Testis (tissue), 3 donors: ENCODE results near the gene CUX1. TPM values are rescaled to one million over a fixed set of nuclear protein-coding genes. Genes with fewer than 3 reads are reported as not detected.
"Not testable (repeated sequence)": the region's sequence is repeated elsewhere in the genome, so short reads cannot be mapped to it uniquely, and the experiment has no call there.

Experiments used
- DNase-seq: peaks from one replicate; pipeline ENCODE4 v3.0.0-alpha.2; 2019
- H3K27ac ChIP-seq, 2 donors: fragments of 200-600 bp; sonication (generic); one replicate each; pipeline ENCODE4 v1.5.1; 2019
- H3K27me3 ChIP-seq: fragments of 200-600 bp; sonication (generic); one replicate; pipeline ENCODE4 v1.5.1; 2019
- H3K36me3 ChIP-seq: fragments of 200-600 bp; sonication (generic); one replicate; pipeline ENCODE4 v1.5.1; 2017; ENCODE audit warnings: low read depth; ENCODE audit errors: missing control alignments
- H3K4me1 ChIP-seq: fragments of 200-600 bp; sonication (generic); one replicate; pipeline ENCODE4 v1.5.1; 2019
- H3K4me3 ChIP-seq, 2 donors: fragments of 200-600 bp; sonication (generic); one replicate each; pipeline ENCODE4 v1.5.1; 2017 to 2019
- H3K9me3 ChIP-seq: fragments of 200-600 bp; sonication (generic); one replicate; pipeline ENCODE4 v1.5.1; 2017
- CTCF ChIP-seq, 3 experiments: fragments of 450-650 bp in 2 of 3; fragments of 200-600 bp in 1 of 3; sonication (generic) in 1 of 3; IDR thresholded peaks; one replicate each; pipeline ENCODE4 v1.5.1; 2016 to 2019; ENCODE audit warnings: antibody characterized with exemption in 3 of 3, mild to moderate bottlenecking in 2 of 3, moderate library complexity in 1 of 3
- POLR2A ChIP-seq: fragments of 450-650 bp; IDR thresholded peaks from one replicate; pipeline ENCODE4 v1.6.1; 2017; ENCODE audit warnings: antibody characterized with exemption, mild to moderate bottlenecking, moderate library complexity
- WGBS, 2 donors: methylation state at CpG; one replicate each; pipeline ENCODE4 v1.1.5; 2018; 5-methylcytosine and 5-hydroxymethylcytosine counted together
- intact Hi-C: fragments of 100-400 bp; cut with DNase I; formaldehyde crosslinking; loops from one replicate; pipeline ENCODE4 v1.15.1; 2023; ENCODE audit warnings: low total_unique reads
- polyA plus RNA-seq: library from polyadenylated mRNA; stranded (reverse); fragments of 350-450 nt; fragmentation: Illumina TruSeq; extraction: RNeasy Lipid Tissue Mini Kit (QIAGEN cat#74804); gene quantifications from one replicate; pipeline ENCODE4 v1.2.3, GENCODE V29; 2014; ENCODE audit warnings: low read depth, low replicate concordance; ENCODE audit not compliant: insufficient read depth
- total RNA-seq, 2 donors: library from RNA; depleted of rRNA; stranded (reverse); fragments of >200 nt; gene quantifications; one replicate each; pipeline ENCODE4 v1.2.3, GENCODE V29; 2016

CUX1 gene
- total and polyA plus RNA-seq, 3 donors from 2014 or later = 30.8 to 46.3 (median 43.1) TPM

DNA sequence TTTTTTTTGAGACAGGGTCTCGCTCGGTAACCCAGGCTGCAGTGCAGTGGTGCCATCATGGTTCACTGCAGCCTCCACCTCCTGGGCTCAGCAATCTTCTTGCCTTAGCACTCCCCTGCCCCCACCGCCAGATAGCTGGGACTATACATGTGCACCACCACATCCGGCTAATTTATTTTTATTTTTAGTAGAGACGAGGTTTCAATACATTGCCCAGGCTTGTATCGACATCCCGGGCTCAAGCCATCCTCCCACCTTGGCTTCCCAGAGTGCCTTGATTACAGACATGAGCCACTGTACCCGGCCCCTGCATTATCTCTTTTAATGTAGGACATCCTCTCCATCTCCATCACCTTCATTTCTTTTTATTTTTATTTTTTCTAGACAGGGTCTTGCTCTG, 213.3 kb downstream of the CUX1 start:
- no peak overlapping the region for H3K4me3 ChIP-seq
- TF ChIP-seq POLR2A (no peak), CTCF (IDR thresholded peaks at IDR 0.05) (no peak)
- H3K36me3 ChIP-seq = no peaks in the 10 kb centered on the region
- 87 to 91% methylated on average over 8 of the region's 8 CpGs for WGBS, 2 donors
- H3K4me1 ChIP-seq = no peaks in the 10 kb centered on the region
- no peaks in the 10 kb centered on the region for H3K9me3 ChIP-seq
- no peaks in the 10 kb centered on the region for H3K27me3 ChIP-seq
- H3K27ac ChIP-seq = no peak overlapping the region
- DNase-seq = no peak
- intact Hi-C loops = no loop called here

- no peak for DNase-seq
- no peaks in the 10 kb centered on the region for H3K4me1 ChIP-seq
- H3K27me3 ChIP-seq = no peaks in the 10 kb centered on the region
- H3K9me3 ChIP-seq = no peaks in the 10 kb centered on the region
- H3K36me3 ChIP-seq = no peaks in the 10 kb centered on the region
- intact Hi-C loops = no loop called here
- no peak overlapping the region for H3K27ac ChIP-seq
- TF ChIP-seq POLR2A = no peak
- TF ChIP-seq CTCF (IDR thresholded peaks at IDR 0.05) = no peak
- no peak overlapping the region for H3K4me3 ChIP-seq
- whole genome bisulfite sequencing, 2 donors = 75 to 93% methylated on average over 5 of the region's 5 CpGs
Observed at GRCh38 chr7:102036958-102037357, 219.5 kb downstream of the CUX1 start.

- Histone ChIP-seq H3K27me3 (no peaks in the 10 kb centered on the region), H3K36me3 (no peaks in the 10 kb centered on the region), H3K27ac (no peak overlapping the region), H3K4me1 (no peaks in the 10 kb centered on the region), H3K4me3 (no peak overlapping the region), H3K9me3 (no peaks in the 10 kb centered on the region)
- intact Hi-C loops = no loop called here
- no peak for DNase-seq
- WGBS, 2 donors = 98 to 99% methylated on average over 11 of the region's 11 CpGs
- no peak for TF ChIP-seq CTCF (IDR thresholded peaks at IDR 0.05)
Observed at GRCh38 chr7:102039706-102040105, 222.3 kb downstream of the CUX1 start.

DNA sequence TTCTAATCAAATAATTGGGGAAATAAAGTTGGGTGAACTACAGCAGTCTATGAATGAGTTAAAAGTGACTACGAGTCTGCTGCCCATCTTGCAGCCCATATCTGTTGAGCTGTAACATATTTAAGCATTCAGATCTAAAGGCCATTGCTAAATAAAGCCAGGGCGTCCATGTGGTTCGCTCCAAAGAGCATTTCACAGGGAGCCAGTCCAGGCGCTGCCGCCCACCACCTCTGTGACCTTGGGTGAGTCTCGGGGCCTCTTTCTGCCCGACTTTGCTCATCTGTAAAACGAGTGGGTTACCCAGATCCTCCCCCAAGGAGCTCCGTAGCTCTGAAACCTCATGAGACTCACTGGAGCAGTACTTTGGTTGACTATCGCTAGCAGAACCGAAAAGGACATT, 223.1 kb downstream of the CUX1 start:
- no peak for DNase-seq
- no peak overlapping the region for H3K4me3 ChIP-seq
- no peaks in the 10 kb centered on the region for H3K27me3 ChIP-seq
- TF ChIP-seq POLR2A (no peak), CTCF (IDR thresholded peaks at IDR 0.05) (no peak)
- no peaks in the 10 kb centered on the region for H3K36me3 ChIP-seq
- intact Hi-C loops = no loop called here
- H3K4me1 ChIP-seq = peaks cover 3% of the 10 kb centered on the region
- no peak overlapping the region for H3K27ac ChIP-seq
- H3K9me3 ChIP-seq = no peaks in the 10 kb centered on the region
- 58 to 76% methylated on average over 11 of the region's 11 CpGs for WGBS, 2 donors

- H3K36me3 ChIP-seq = no peaks in the 10 kb centered on the region
- 81 to 85% methylated on average over 4 of the region's 4 CpGs for WGBS, 2 donors
- no peak overlapping the region for H3K27ac ChIP-seq
- TF ChIP-seq POLR2A (no peak), CTCF (IDR thresholded peaks at IDR 0.05) (no peak)
- intact Hi-C loops = no loop called here
- no peaks in the 10 kb centered on the region for H3K9me3 ChIP-seq
- peaks cover 5% of the 10 kb centered on the region for H3K4me1 ChIP-seq
- DNase-seq = no peak
- H3K4me3 ChIP-seq = no peak overlapping the region
- no peaks in the 10 kb centered on the region for H3K27me3 ChIP-seq
Observed at GRCh38 chr7:102042016-102042656, 224.7 kb downstream of the CUX1 start.

DNA sequence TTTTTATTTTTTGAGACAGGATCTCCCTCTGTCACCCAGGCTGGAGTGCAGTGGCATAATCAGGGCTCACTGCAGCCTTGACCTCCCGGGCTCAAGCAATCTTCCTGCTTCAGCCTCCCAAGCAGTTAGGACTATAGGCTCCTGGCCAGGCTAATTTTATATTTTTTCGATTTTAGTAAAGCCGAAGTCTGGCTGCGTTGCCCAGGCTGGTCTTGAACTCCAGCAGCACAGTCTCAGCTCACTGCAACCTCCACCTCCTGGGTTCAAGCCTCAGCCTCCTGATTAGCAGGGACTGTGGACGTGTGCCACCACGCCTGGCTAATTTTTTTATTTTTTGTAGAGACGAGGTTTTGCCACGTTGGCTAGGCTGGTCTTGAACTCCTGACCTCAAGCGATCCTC, 225.4 kb downstream of the CUX1 start:
- H3K4me1 ChIP-seq, H3K27me3 ChIP-seq, DNase-seq, H3K4me3 ChIP-seq, H3K36me3 ChIP-seq, H3K9me3 ChIP-seq, H3K27ac ChIP-seq, intact Hi-C loops: not testable (repeated sequence)
- 63 to 82% methylated on average over 7 to 9 of the region's 9 CpGs for WGBS, 2 donors
